Heart right ventricle (tissue), 16 donors: ENCODE data around the gene IFNAR1. TPM values are rescaled to one million over a fixed set of nuclear protein-coding genes. Genes with fewer than 3 reads are reported as not detected.

Source experiments
- ATAC-seq, 8 donors: fragments of 200-7000 bp; cut with Tn5 transposase; one replicate each; pipeline ENCODE4 v1.9.1; 2020; ENCODE audit warnings: mild to moderate bottlenecking in 8 of 8, moderate library complexity in 8 of 8, moderate number of reproducible peaks in 1 of 8
- DNase-seq, 2 donors: peaks; one replicate each; pipeline ENCODE4 v3.0.0-alpha.2; 2020
- H3K27ac ChIP-seq, 10 donors: fragments of 200-600 bp; sonication (generic) in 2 of 10; one replicate each; pipeline versions ENCODE4 v1.5.0 to v1.8.0; 2020 to 2022; ENCODE audit warnings: mild to moderate bottlenecking in 3 of 10
- H3K27me3 ChIP-seq, 7 donors: fragments of 200-600 bp; one replicate each; pipeline ENCODE4 v1.8.0; 2021 to 2022; ENCODE audit warnings: mild to moderate bottlenecking in 2 of 7
- H3K36me3 ChIP-seq, 9 donors: fragments of 200-600 bp; sonication (generic) in 1 of 9; one replicate each; pipeline versions ENCODE4 v1.5.0 to v1.8.0; 2020 to 2022; ENCODE audit warnings: mild to moderate bottlenecking in 2 of 9
- H3K4me1 ChIP-seq, 9 donors: fragments of 200-600 bp; sonication (generic) in 1 of 9; one replicate each; pipeline versions ENCODE4 v1.5.0 to v1.8.0; 2020 to 2022; ENCODE audit warnings: mild to moderate bottlenecking in 4 of 9
- H3K4me3 ChIP-seq, 10 donors: fragments of 200-600 bp; sonication (generic) in 2 of 10; one replicate each; pipeline versions ENCODE4 v1.5.0 to v1.8.0; 2020 to 2022; ENCODE audit warnings: mild to moderate bottlenecking in 7 of 10, moderate library complexity in 2 of 10
- H3K9me3 ChIP-seq, 11 donors: fragments of 200-600 bp in 10 of 11; sonication (generic) in 2 of 11; one replicate each; pipeline versions ENCODE4 v1.5.0 to v1.8.0; 2013 to 2022; ENCODE audit warnings: mild to moderate bottlenecking in 2 of 11, control low read depth in 1 of 11, moderate library complexity in 1 of 11
- CTCF ChIP-seq, 9 donors: fragments of 200-600 bp; sonication (generic) in 2 of 9; IDR thresholded peaks; one replicate each; pipeline versions ENCODE4 v1.5.0 to v1.8.0; 2021 to 2022; ENCODE audit warnings: antibody characterized with exemption in 9 of 9, mild to moderate bottlenecking in 5 of 9, moderate library complexity in 1 of 9
- WGBS, 2 donors: extraction: QIAGEN DNeasy Blood & Tissue Kit; methylation state at CpG; one replicate each; pipeline ENCODE4 v1.1.7; 2013; ENCODE audit warnings: inconsistent platforms in 1 of 2; 5-methylcytosine and 5-hydroxymethylcytosine counted together
- intact Hi-C, 10 donors: fragments of 100-400 bp; cut with DNase I; formaldehyde crosslinking; loops; one replicate each; pipeline versions ENCODE4 v1.11.1 to v1.14.2; 2022
- long read RNA-seq, 3 donors: library from polyadenylated mRNA; unstranded; transcript quantifications; one replicate each; pipeline ENCODE4 v2.0.0, GENCODE V29; 2020 to 2021
- polyA plus RNA-seq, 2 donors: library from polyadenylated mRNA; stranded (reverse); fragments of 200-250 nt; gene quantifications; one replicate each; pipeline ENCODE4 v1.2.3, GENCODE V29; 2013
- total RNA-seq, 10 donors: library from RNA; stranded (reverse); fragmentation: NEBNext Ultra II Directional in 3 of 10; extraction: Animal tissue kit (Norgen Biotek cat#: 25700) in 3 of 10; gene quantifications; one replicate each; pipeline versions ENCODE4 v1.2.1 to v1.2.4, GENCODE V29; 2021 to 2023
- donor health status: Arrhythmogenic right ventricular cardiomyopathy.
- donor health status: ischemic (EF 13 %, LVEDD 7.1; RV severe dilation, severe dysfunction).
- donor health status: healthy with polysubstance abuse.
- donor health status: DM: no; HTN: yes; CAD: no.
- donor health status: DM: no; HTN: no; CAD: no.
- donor health status: ischemic (EF 25% LVEDD 6.9; RV normal size, moderate dysfunction).
- donor health status: ischemic (EF 25% LVEDD 5.7; RV mildly dilated, moderate dysfunction).
- donor health status: healthy.
- donor health status: DM: yes; HTN: yes; CAD: no.
- donor health status: Ischemic cardiomyopathy.
- donor health status: ischemic (EF 35%, LVEDD 5.7; RV mildly dilated, moderate dysfunction).
- donor health status: nonischemic (EF 11% LVEDD 7.7; RV severe dilation, severe dysfunction).
- donor health status: DM: yes; HTN: yes; CAD: no.
- donor health status: PGD.
- donor health status: ischemic (EF 29% LVEDD 5.4; RV normal size, mild dysfunction).
- donor health status: nonischemic (EF 23%, LVEDD 6.1; RV moderate dilation, normal function).

Gene IFNAR1
- 10 to 100 TPM; 16.5 to 38.5 (median 23.9) TPM for total RNA-seq
- 10 to 100 TPM in 1 of 2 donors, 1 to 10 TPM in 1; 7.4 to 10.1 TPM for polyA plus RNA-seq
- long read RNA-seq, donor 1, full-length matches to known transcripts: 16 of 30 reads
- long read RNA-seq, donor 1, partial matches to known transcripts: 3 of 30 reads
- long read RNA-seq, donor 1, other reads (novel, unspliced or antisense): 11 of 30 reads
- long read RNA-seq, donor 2, full-length matches to known transcripts: 18 of 30 reads
- long read RNA-seq, donor 2, partial matches to known transcripts: 1 of 30 reads
- long read RNA-seq, donor 2, other reads (novel, unspliced or antisense): 11 of 30 reads
- long read RNA-seq, donor 3, full-length matches to known transcripts: 45 of 62 reads
- long read RNA-seq, donor 3, partial matches to known transcripts: 6 of 62 reads
- long read RNA-seq, donor 3, other reads (novel, unspliced or antisense): 11 of 62 reads

GRCh38 chr21:33324291-33325221 lies at the start of gene IFNAR1:
Gene IFNAR1, plus strand, starts transcription at chr21:33324970. Its CDS starts 86 bp downstream, at chr21:33325056.
- TF ChIP-seq CTCF (IDR thresholded peaks at IDR 0.05): no peak
- DNase-seq: peak; percentile 98 to 99
- WGBS, 2 donors: 0 to 1% methylated on average over 86 of the region's 86 CpGs

GRCh38 chr21:33278721-33279120 lies 46.0 kb upstream of the IFNAR1 start:
- Histone ChIP-seq H3K36me3 (peaks cover 0 to 100% (median 32%) of the 10 kb centered on the region in 9 donors), H3K9me3 (peaks cover 0 to 22% (median 0%) of the 10 kb centered on the region in 11 donors), H3K27ac (no peak overlapping the region), H3K27me3 (no peaks in the 10 kb centered on the region), H3K4me1 (peaks cover 0 to 5% (median 0%) of the 10 kb centered on the region in 9 donors), H3K4me3 (no peak overlapping the region)
- no peak for DNase-seq
- 77 to 91% methylated on average over 2 of the region's 2 CpGs for WGBS, 2 donors
- ATAC-seq: no peak
- intact Hi-C loops: loop anchor here in 1 of 10 donors (2.0 kb wide), 1 partner anchor 66 kb away; no protein-coding TSS in a partner anchor
- no peak for TF ChIP-seq CTCF (IDR thresholded peaks at IDR 0.05)

More at GRCh38 chr21:33324291-33325221, at the start of gene IFNAR1:
- intact Hi-C loops: loop anchor here in 4 of 10 donors (5.0 to 10.0 kb wide), 3 partner anchors 38 to 90 kb away; partner anchors contain the start of gene IL10RB (in 1 of the 4)
- Histone ChIP-seq H3K9me3 (no peaks in the 10 kb centered on the region), H3K27me3 (no peaks in the 10 kb centered on the region), H3K36me3 (no peaks in the 10 kb centered on the region), H3K27ac (peak within 1 kb of the TSS; percentile 92 to 100 (median 99)), H3K4me3 (peak within 1 kb of the TSS; percentile 67 to 99 (median 93)), H3K4me1 (peaks cover 2 to 49% (median 36%) of the 10 kb centered on the region in 9 donors)
- ATAC-seq: peak; percentile 98 to 100 (median 99)

- H3K27ac ChIP-seq: no peak overlapping the region
- 84 to 99% methylated on average over 3 of the region's 3 CpGs for WGBS, 2 donors
- no peak for DNase-seq
- no peak overlapping the region for H3K4me3 ChIP-seq
- H3K4me1 ChIP-seq: peaks cover 0 to 5% (median 0%) of the 10 kb centered on the region in 9 donors
- ATAC-seq: no peak
- peaks cover 0 to 20% (median 0%) of the 10 kb centered on the region in 11 donors for H3K9me3 ChIP-seq
- no peaks in the 10 kb centered on the region for H3K27me3 ChIP-seq
- no peak for TF ChIP-seq CTCF (IDR thresholded peaks at IDR 0.05)
- H3K36me3 ChIP-seq: peaks cover 0 to 100% (median 37%) of the 10 kb centered on the region in 9 donors
- intact Hi-C loops: loop anchor here in 1 of 10 donors (2.0 kb wide), 1 partner anchor 67 kb away; no protein-coding TSS in a partner anchor
These were observed 45.4 kb upstream of the IFNAR1 start for GRCh38 chr21:33279330-33279820.
